GM12872 (cell line): ENCODE results near the gene SLC51A.

Experiments used
- TF ChIP-seq, protein P1 (sequence below): IDR thresholded peaks from 3 replicates; pipeline ENCODE4 v1.5.1; 2011; ENCODE audit warnings: low read depth, mild to moderate bottlenecking, low read length, moderate library complexity; ENCODE audit not compliant: insufficient read depth

The SLC51A gene

DNA sequence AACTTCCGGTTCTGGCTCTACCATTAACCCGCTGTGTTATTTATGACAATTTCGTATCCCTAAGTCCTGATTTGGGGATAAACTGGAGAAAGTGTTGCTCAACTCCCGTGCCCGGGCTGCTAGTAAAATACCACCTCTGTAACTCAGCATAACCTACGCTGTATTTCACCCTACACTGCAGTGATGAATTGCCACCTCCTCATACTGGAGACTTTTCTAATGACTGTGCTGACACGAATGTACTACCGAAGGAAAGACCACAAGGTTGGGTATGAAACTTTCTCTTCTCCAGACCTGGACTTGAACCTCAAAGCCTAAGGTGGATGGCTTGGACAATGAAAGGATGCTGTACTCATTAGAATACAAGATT is 16.5 kb downstream of the SLC51A start:
- TF ChIP-seq, protein P1, sequence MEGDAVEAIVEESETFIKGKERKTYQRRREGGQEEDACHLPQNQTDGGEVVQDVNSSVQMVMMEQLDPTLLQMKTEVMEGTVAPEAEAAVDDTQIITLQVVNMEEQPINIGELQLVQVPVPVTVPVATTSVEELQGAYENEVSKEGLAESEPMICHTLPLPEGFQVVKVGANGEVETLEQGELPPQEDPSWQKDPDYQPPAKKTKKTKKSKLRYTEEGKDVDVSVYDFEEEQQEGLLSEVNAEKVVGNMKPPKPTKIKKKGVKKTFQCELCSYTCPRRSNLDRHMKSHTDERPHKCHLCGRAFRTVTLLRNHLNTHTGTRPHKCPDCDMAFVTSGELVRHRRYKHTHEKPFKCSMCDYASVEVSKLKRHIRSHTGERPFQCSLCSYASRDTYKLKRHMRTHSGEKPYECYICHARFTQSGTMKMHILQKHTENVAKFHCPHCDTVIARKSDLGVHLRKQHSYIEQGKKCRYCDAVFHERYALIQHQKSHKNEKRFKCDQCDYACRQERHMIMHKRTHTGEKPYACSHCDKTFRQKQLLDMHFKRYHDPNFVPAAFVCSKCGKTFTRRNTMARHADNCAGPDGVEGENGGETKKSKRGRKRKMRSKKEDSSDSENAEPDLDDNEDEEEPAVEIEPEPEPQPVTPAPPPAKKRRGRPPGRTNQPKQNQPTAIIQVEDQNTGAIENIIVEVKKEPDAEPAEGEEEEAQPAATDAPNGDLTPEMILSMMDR: no peak

DNA sequence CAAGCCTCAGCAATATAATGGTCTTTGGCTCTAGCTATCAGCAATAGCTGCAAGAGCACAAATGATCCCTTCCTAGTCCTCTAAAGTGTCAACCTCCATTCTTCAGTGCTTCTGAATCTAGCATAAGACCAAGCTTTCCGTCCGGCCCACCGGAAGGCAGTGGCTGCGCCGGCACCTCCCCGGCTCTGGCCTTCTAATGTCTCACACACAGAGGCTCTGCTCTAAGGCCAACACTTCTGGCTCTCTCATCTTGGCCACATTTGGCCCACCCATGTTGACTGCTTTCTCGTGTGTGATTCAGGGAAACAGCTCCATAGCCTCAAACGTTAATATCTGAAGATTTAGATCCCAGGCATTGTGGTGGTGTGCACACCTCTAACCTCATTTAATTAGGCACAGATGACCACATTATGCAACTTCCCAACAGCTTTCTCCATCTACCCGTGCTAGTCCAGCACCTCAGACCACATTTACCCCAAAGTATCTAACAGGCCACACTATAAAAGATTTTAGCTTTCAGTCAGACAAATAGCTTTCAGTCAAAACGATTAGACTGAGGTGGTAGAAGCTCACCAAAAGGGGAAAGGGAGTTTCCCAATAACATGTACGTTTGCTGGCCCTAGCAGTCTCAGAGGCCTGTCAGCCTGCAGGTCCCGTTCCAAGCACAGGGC is 19.3 kb downstream of the SLC51A start:
- TF ChIP-seq, protein P1: no peak

DNA sequence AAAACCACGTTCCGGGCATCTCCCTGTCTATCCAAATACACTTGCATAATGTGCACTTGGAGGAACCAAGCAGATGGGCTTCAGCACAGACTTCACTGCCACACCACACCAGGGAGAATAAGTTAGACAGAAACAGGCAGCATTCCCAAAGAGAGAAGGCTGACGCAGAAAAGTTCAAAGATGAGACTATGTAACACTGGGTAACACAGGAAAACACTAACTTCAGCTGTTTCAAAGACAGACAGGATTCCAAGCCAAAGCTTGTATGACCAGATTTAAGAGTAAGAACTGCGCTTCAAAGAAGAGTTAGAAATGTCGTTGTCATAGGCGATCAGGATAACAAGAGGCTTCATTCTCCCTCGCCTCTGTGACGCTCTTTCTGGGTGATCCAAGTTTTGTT is 19.9 kb downstream of the SLC51A start:
- TF ChIP-seq, protein P1: no peak

DNA sequence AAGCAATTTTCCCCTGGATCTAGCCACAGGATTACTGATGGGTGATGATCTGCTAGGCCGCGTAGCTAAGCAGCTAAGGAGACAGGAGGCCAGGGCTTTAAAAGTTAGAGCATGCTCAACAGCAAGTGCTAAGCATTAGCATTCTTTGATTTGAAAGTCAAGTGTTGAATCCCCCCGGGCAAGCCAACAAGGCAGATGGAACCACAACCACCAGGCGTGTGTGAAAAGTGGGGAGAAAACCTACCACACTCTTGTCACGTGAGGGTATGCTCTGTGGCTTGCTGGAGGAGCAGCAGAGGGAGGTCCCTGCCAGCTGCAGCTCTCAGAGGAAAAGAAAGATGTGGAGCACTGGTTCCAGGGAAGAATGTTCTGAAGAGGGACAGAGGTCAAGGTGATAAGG is 20.9 kb downstream of the SLC51A start:
- TF ChIP-seq, protein P1: no peak

DNA sequence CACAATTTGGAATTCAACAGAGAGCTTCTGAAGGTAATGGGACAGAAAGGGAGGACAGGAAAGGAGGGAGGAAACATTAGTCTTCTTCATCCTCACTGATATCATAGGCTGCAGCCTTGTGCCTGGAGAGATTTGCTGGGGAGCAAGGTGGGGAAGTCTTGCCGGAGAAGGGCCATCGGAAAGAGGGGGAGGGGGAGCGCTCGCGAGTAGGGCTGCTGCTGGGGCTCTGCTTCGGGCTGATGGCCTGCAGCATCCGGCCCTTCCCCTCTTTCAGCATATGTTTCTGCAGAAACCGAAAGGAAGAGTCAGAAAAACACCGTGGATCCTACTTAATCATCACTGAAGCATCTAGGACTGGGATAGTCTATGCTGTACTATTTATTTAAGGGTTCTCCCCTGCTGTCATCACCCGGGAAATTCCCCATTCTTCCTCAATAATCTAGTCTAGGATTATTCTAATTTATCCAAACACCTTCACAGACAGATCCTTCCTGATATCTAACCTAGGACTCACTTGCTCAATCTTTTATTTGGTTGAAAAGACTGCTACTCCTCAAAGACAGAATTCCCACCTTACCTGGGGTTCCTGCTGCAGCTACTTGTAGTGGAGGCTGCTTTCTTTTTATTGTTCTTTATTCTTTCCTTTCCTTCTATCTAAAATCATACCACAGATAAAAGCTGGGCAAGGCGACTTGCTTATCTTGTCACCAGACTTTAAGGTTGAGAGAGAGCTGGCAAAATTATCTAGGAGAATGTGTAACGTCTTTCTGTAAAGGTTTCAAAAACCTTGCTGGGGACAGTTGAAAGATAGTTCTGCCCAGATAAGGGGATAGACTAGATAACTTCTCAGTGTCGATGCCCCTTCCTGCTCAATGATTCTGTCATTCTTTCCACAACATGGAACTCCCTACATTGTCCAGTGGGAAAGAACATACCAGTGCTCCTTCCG is 22.6 kb downstream of the SLC51A start:
- TF ChIP-seq, protein P1: no peak

DNA sequence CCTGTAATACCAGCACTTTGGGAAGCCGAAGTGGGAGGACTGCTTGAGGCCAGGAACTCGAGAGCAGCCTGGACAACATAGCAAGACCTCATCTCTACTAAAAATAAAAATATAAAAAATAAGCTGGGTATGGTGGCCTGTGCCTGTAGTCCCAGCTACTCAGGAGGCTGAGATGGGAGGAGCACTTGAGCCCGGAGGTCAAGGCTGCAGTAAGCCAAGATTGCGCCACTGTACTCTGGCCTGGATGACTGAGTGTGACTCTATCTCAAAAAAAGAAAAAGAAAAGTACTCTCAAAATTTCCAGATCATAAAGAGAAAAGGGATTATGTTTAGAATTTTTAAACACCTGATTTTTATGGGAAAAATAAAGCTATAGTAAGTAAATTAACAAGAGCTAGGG is 24.1 kb downstream of the SLC51A start:
- TF ChIP-seq, protein P1: no peak

DNA sequence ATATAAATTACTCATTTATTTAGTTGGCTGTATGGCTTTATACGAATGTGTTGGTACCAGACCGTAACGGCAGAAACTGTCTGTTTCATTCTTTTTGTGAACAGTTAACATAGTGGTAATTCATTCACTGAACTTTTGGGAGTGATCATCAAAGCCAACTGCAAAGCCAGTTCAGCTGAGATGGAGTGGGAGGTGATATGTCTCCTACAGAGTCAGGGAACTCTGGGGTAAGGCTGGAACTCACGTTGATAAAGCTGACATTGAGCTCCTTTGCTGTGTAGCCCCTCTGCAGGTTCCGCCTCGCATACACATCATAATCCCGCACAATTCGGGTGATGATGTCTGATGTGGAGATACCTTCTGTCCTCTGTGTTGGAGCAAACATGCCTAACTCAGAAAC is 25.4 kb downstream of the SLC51A start:
- TF ChIP-seq, protein P1: no peak
